K562 (cell line): ENCODE results near the gene SHANK3. TPM values are rescaled to one million over a fixed set of nuclear protein-coding genes. Genes with fewer than 3 reads are reported as not detected.

Experiments
- ATAC-seq: fragments of 200-7000 bp; cut with Tn5 transposase; 3 replicates; pipeline ENCODE4 v1.9.1; 2020; ENCODE audit warnings: moderate library complexity
- BruUV-seq: library from RNA; stranded (reverse); fragments of 400-500 nt; replicated peaks from 2 replicates; lab custom pipeline; 2021; lab: Mats Ljungman, UMichigan
- CTCF ChIA-PET: fragments of 300-600 bp; formaldehyde crosslinking; extraction: SDS; loops from one replicate; lab custom pipeline; 2021; ENCODE audit warnings: low intra/inter-chr PET ratio; lab: Yijun Ruan, JAX
- POLR2A ChIA-PET: fragments of 300-600, 350-650 bp; sonication (Branson Sonifier 250); formaldehyde crosslinking; extraction: SDS; loops from one replicate; lab custom pipeline; 2021; ENCODE audit warnings: antibody characterized with exemption, inconsistent platforms; lab: Yijun Ruan, JAX
- DNase-seq, 4 experiments: peaks; one replicate each; pipeline versions ENCODE4 v3.0.0 to v3.0.0-alpha.2; 2011 to 2018; ENCODE audit warnings: low spot score in 3 of 4, mixed read lengths in 3 of 4; ENCODE audit errors: extremely low read depth in 1 of 4
- FAIRE-seq: peaks from 2 replicates; lab custom pipeline; 2011; peaks lifted over from hg19 to GRCh38; lab: Jason Lieb, UNC
- H2AFZ ChIP-seq: 2 replicates; pipeline ENCODE4 v1.6.0; 2011; ENCODE audit warnings: low read depth, low read length, control low read depth, inconsistent platforms
- H3K27ac ChIP-seq: fragments of 200-600 bp; 3 replicates; pipeline ENCODE4 v1.8.0; 2011; ENCODE audit warnings: low read depth, mild to moderate bottlenecking, control low read depth, inconsistent platforms, low read length, moderate library complexity, mixed read lengths; ENCODE audit errors: extremely low read depth
- H3K27me3 ChIP-seq, 2 experiments: fragments of 300-600 bp in 1 of 2; 2 replicates in 1 of 2; 3 replicates in 1 of 2; pipeline versions ENCODE4 v1.6.0 to v1.8.0; 2011; ENCODE audit warnings: inconsistent platforms in 2 of 2, low read length in 2 of 2, mild to moderate bottlenecking in 1 of 2, mixed read lengths in 1 of 2, moderate library complexity in 1 of 2; ENCODE audit not compliant: control insufficient read depth in 2 of 2, insufficient read depth in 2 of 2
- H3K36me3 ChIP-seq: fragments of 300-600 bp; 3 replicates; pipeline ENCODE4 v1.8.0; 2011; ENCODE audit warnings: mild to moderate bottlenecking, low read length, inconsistent platforms; ENCODE audit not compliant: control insufficient read depth, insufficient read depth
- H3K4me1 ChIP-seq, 2 experiments: fragments of 200-600 bp in 1 of 2; replicated peaks in 1 of 2; 2 replicates in 1 of 2; 3 replicates in 1 of 2; pipeline versions ENCODE4 v1.5.1 to v1.8.0; 2011; ENCODE audit warnings: inconsistent platforms in 2 of 2, low read length in 2 of 2, mild to moderate bottlenecking in 1 of 2, mixed read lengths in 1 of 2, moderate library complexity in 1 of 2; ENCODE audit not compliant: control insufficient read depth in 2 of 2, insufficient read depth in 2 of 2
- H3K4me2 ChIP-seq: 2 replicates; pipeline ENCODE4 v1.6.1; 2011; ENCODE audit warnings: low read length, control low read depth, inconsistent platforms, mixed read lengths; ENCODE audit not compliant: insufficient read depth
- H3K4me3 ChIP-seq: fragments of 200-600 bp; sonication (generic), shearing (Covaris generic); 2 replicates; pipeline ENCODE4 v1.5.1; 2016; ENCODE audit warnings: control low read depth, inconsistent platforms
- H3K79me2 ChIP-seq: fragments of 200-600 bp; 3 replicates; pipeline ENCODE4 v1.8.0; 2011; ENCODE audit warnings: low read length, inconsistent platforms; ENCODE audit not compliant: control insufficient read depth, insufficient read depth
- H3K9ac ChIP-seq, 2 experiments: 2 replicates each; pipeline versions ENCODE4 v1.6.0 to v1.6.1; 2011; ENCODE audit warnings: low read depth in 2 of 2, low read length in 2 of 2, control low read depth in 1 of 2, inconsistent platforms in 1 of 2, mild to moderate bottlenecking in 1 of 2, mixed read lengths in 1 of 2; ENCODE audit not compliant: insufficient read depth in 1 of 2
- H3K9me1 ChIP-seq: one replicate; pipeline ENCODE4 v1.6.0; 2011; ENCODE audit warnings: inconsistent platforms, mild to moderate bottlenecking, low read length, moderate library complexity; ENCODE audit not compliant: control insufficient read depth, insufficient read depth
- H3K9me3 ChIP-seq: replicated peaks from 2 replicates; pipeline ENCODE4 v1.5.1; 2011; ENCODE audit warnings: low read depth, low read length, inconsistent platforms; ENCODE audit not compliant: control insufficient read depth, insufficient read depth
- H4K20me1 ChIP-seq: replicated peaks from 2 replicates; pipeline ENCODE4 v1.6.1; 2011; ENCODE audit warnings: low read length, inconsistent platforms, mixed read lengths; ENCODE audit not compliant: control insufficient read depth, insufficient read depth
- ATF1 ChIP-seq, 2 experiments: fragments of 450-650 bp in 1 of 2; IDR thresholded peaks; 2 replicates each; pipeline ENCODE4 v1.6.1; 2016; ENCODE audit warnings: missing compliant biosample characterization in 1 of 2, missing genetic modification characterization in 1 of 2
- CGGBP1 ChIP-seq: fragments of 250-450 bp; sonication (Bioruptor Pico); IDR thresholded peaks from 2 replicates; pipeline ENCODE4 v1.9.0; 2021; ENCODE audit warnings: mild to moderate bottlenecking
- RAD21 ChIP-seq, 2 experiments: fragments of 250-450 bp in 1 of 2; fragments of 450-650 bp in 1 of 2; sonication (Bioruptor Pico) in 1 of 2; formaldehyde crosslinking in 1 of 2; IDR thresholded peaks in 1 of 2; conservative IDR thresholded peaks in 1 of 2; 2 replicates each; pipeline versions ENCODE4 v1.4.0 to v1.8.0; 2020 to 2022; ENCODE audit warnings: mild to moderate bottlenecking in 2 of 2, moderate library complexity in 1 of 2
- WGBS: fragments of 100-300 bp; shearing (Covaris generic); methylation state at CpG from one replicate; pipeline ENCODE4 v1.1.6; 2016; ENCODE audit warnings: low coverage, mixed read lengths; ENCODE audit not compliant: insufficient coverage; ENCODE audit errors: missing lambda C conversion rate; 5-methylcytosine and 5-hydroxymethylcytosine counted together
- in situ Hi-C: fragments of 300-500 bp; cut with MboI; formaldehyde crosslinking; loops from 4 replicates; pipeline ENCODE4 v1.15.0; 2018; ENCODE audit warnings: inconsistent platforms, mixed read lengths
- intact Hi-C: fragments of 100-400 bp; cut with micrococcal nuclease; formaldehyde crosslinking; loops from 2 replicates; pipeline ENCODE4 v1.14.2; 2022
- polyA plus RNA-seq, 8 experiments: library from polyadenylated mRNA; depleted of rRNA in 4 of 8; stranded (reverse) in 5 of 8; unstranded in 3 of 8; fragments of >200 nt; fragmentation: Nextera tagmentation in 2 of 8; fragmentation: Illumina TruSeq in 1 of 8; extraction: Ambion mirVana in 2 of 8; extraction: Trizol in 1 of 8; gene quantifications; 2 replicates each; pipeline versions ENCODE4 v1.2.1 to v1.2.3, GENCODE V29; 2011 to 2014; ENCODE audit warnings: inconsistent platforms in 1 of 8, missing spikeins in 1 of 8
- total RNA-seq, 7 experiments: library from RNA; depleted of rRNA in 6 of 7; stranded (reverse); fragments of >200 nt in 6 of 7; fragmentation: Illumina TruSeq in 2 of 7; extraction: Trizol in 2 of 7; gene quantifications; 2 replicates each; pipeline versions ENCODE4 v1.2.1 to v1.2.3, GENCODE V29; 2011 to 2021; ENCODE audit warnings: low replicate concordance in 1 of 7

SHANK3 gene
- total and polyA plus RNA-seq, 9 of the 15 experiments (the other 6 are each of a cell fraction or from before 2014, with no cell fraction given), result 0.01 to 0.07 (median 0.03) TPM; not detected in 6

GRCh38 chr22:50717709-50718351 is 45.2 kb downstream of the SHANK3 start:
- no TSS peak for BruUV-seq
- no peak for ATAC-seq
- H3K79me2 ChIP-seq, result no peaks in the 10 kb centered on the region
- H3K9me3 ChIP-seq, result no peaks in the 10 kb centered on the region
- no peak overlapping the region for H3K4me3 ChIP-seq
- intact Hi-C loops, result no loop called here
- no peaks in the 10 kb centered on the region for H3K36me3 ChIP-seq
- no peak for TF ChIP-seq ATF1 (CRISPR knock-in tag; IDR thresholded peaks at IDR 0.05)
- TF ChIP-seq ATF1 (tag; IDR thresholded peaks at IDR 0.05), result no peak
- 0 out of 4 replicates have a peak, but pooled peaks of 1 of the 2 experiments have one; percentile 14 for TF ChIP-seq RAD21 (CRISPR knock-in tag; conservative IDR thresholded peaks at IDR 0.05 in 1 of 2, IDR thresholded peaks at IDR 0.05 in 1 of 2)
- TF ChIP-seq, all 486 proteins: peak for 1
- 5% methylated on average over 8 of the region's 10 CpGs for WGBS
- POLR2A ChIA-PET, result interaction anchor here (1.5 kb wide), 1 partner anchor 29 kb away, joined by 6 read pairs; no protein-coding TSS in a partner anchor
- DNase-seq (no peak), FAIRE-seq (no peak)
- no peak overlapping the region for H3K9ac ChIP-seq
- H3K4me2 ChIP-seq, result no peak overlapping the region
- no peak overlapping the region for H3K27ac ChIP-seq
- peaks cover 0 to 3% of the 10 kb centered on the region in 2 experiments; a peak in 1 of 5 replicates for H3K4me1 ChIP-seq
- no peak overlapping the region for H2AFZ ChIP-seq
- peaks cover 12 to 71% of the 10 kb centered on the region in 2 experiments; a peak in 3 of 5 replicates for H3K27me3 ChIP-seq
- H4K20me1 ChIP-seq, result peaks cover 7% of the 10 kb centered on the region; the same call in 1 of the 2 replicates
- CTCF ChIA-PET, result no interaction called here
- H3K9me1 ChIP-seq, result no peaks in the 10 kb centered on the region
- in situ Hi-C loops, result no loop called here

DNA sequence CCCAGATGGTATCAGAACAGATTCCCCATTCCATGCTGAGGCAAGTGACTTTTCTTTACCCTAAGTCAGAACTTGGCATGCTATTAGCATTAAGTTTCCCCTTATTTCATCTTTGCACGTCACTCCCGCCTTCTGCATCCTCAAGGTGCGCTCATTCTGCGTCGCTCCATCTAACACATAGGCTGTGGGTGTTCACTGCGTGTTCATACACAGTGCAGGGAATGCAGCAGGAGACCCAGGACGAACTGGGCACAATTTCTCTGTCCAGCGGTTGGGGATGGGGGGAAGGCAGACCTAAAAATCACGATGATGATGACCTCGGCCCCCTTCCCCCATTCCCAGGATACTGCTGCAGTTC is 45.7 kb downstream of the SHANK3 start:
- TF ChIP-seq CGGBP1 (CRISPR knock-in tag), result no peak
- H3K79me2 ChIP-seq, result no peaks in the 10 kb centered on the region
- no peak for FAIRE-seq
- no peaks in the 10 kb centered on the region for H3K9me3 ChIP-seq
- ChIA-PET CTCF (no interaction called here), POLR2A (no interaction called here)
- H3K4me3 ChIP-seq, result no peak overlapping the region
- peaks cover 13 to 74% of the 10 kb centered on the region in 2 experiments; a peak in 3 of 5 replicates for H3K27me3 ChIP-seq
- no peak overlapping the region for H3K4me2 ChIP-seq
- in situ Hi-C loops, result no loop called here
- ATAC-seq, result no peak
- H3K4me1 ChIP-seq, result peaks cover 0 to 3% of the 10 kb centered on the region in 2 experiments; a peak in 1 of 5 replicates
- no peaks in the 10 kb centered on the region for H3K9me1 ChIP-seq
- DNase-seq, result no peak
- no peaks in the 10 kb centered on the region for H3K36me3 ChIP-seq
- H3K27ac ChIP-seq, result no peak overlapping the region
- WGBS, result 0% methylated on average over 9 of the region's 10 CpGs
- no peak overlapping the region for H3K9ac ChIP-seq
- H2AFZ ChIP-seq, result no peak overlapping the region
- no TSS peak for BruUV-seq
- 0 out of 2 replicates have a peak, but pooled peaks cover 5% of the 10 kb centered on the region for H4K20me1 ChIP-seq
- intact Hi-C loops, result no loop called here
